Activated naive CD4-positive, alpha-beta T cell treated with anti-CD3 and anti-CD28 coated beads for 36 hours (primary cell): ENCODE measurements around the gene MOB1A. TPM values are rescaled to one million over a fixed set of nuclear protein-coding genes. Genes with fewer than 3 reads are reported as not detected.
"Not testable (repeated sequence)": the region's sequence is repeated elsewhere in the genome, so short reads cannot be mapped to it uniquely, and the experiment has no call there.

Experiments
- CTCF ChIA-PET: fragments of 350-600 bp; sonication (Branson Sonifier 250); formaldehyde crosslinking; loops from one replicate; lab custom pipeline; 2021; ENCODE audit warnings: antibody characterized with exemption; lab: Charles Lee
- DNase-seq: peaks from one replicate; pipeline ENCODE4 v3.0.0-alpha.2; 2020
- H3K27ac Mint-ChIP-seq: one replicate; pipeline ENCODE4 v1.8.0; 2021; ENCODE audit warnings: mild to moderate bottlenecking, mixed read lengths
- H3K27me3 Mint-ChIP-seq: one replicate; pipeline ENCODE4 v1.8.0; 2021; ENCODE audit warnings: low read depth, mixed read lengths
- H3K36me3 Mint-ChIP-seq: one replicate; pipeline ENCODE4 v1.8.0; 2021; ENCODE audit warnings: low read depth, mixed read lengths
- H3K4me1 Mint-ChIP-seq: one replicate; pipeline ENCODE4 v1.8.0; 2021; ENCODE audit warnings: low read depth, mixed read lengths
- H3K4me3 Mint-ChIP-seq: one replicate; pipeline ENCODE4 v1.8.0; 2021; ENCODE audit warnings: mild to moderate bottlenecking, moderate library complexity, mixed read lengths
- H3K9me3 Mint-ChIP-seq: one replicate; pipeline ENCODE4 v1.8.0; 2021; ENCODE audit warnings: mixed read lengths
- intact Hi-C: fragments of 100-400 bp; cut with micrococcal nuclease; formaldehyde crosslinking; loops from one replicate; pipeline ENCODE4 v1.15.1; 2023
- total RNA-seq, 2 experiments: library from RNA; stranded (reverse); gene quantifications; one replicate each; pipeline ENCODE4 v1.2.3, GENCODE V29; 2021

Gene MOB1A
- total RNA-seq, 2 experiments from 2014 or later, result 129 to 131 TPM

GRCh38 chr2:74197049-74197448, 18.4 kb upstream of the MOB1A start:
- Mint-ChIP-seq H3K36me3 (peaks cover 29% of the 10 kb centered on the region), H3K4me3 (peak overlapping the region; percentile 34), H3K9me3 (no peaks in the 10 kb centered on the region), H3K4me1 (peaks cover 25% of the 10 kb centered on the region), H3K27ac (peak overlapping the region; percentile 36), H3K27me3 (no peaks in the 10 kb centered on the region)
- intact Hi-C loops, result loop anchor here (5.0 kb wide), 1 partner anchor 210 kb away; no protein-coding TSS in a partner anchor
- CTCF ChIA-PET, result interaction anchor here (0.8 to 1.7 kb wide), 6 partner anchors 9 to 381 kb away, joined by 3 to 9 read pairs (median 4); partner anchors contain the start of gene MOB1A
- DNase-seq, result no peak

GRCh38 chr2:74194799-74195198, 16.1 kb upstream of the MOB1A start:
- H3K27ac Mint-ChIP-seq, result no peak overlapping the region
- peaks cover 10% of the 10 kb centered on the region for H3K4me1 Mint-ChIP-seq
- peaks cover 11% of the 10 kb centered on the region for H3K36me3 Mint-ChIP-seq
- no peak for DNase-seq
- no peak overlapping the region for H3K4me3 Mint-ChIP-seq
- intact Hi-C loops, result loop anchor here (5.0 kb wide), 1 partner anchor 207 kb away; no protein-coding TSS in a partner anchor
- CTCF ChIA-PET, result no interaction called here
- H3K27me3 Mint-ChIP-seq, result no peaks in the 10 kb centered on the region
- no peaks in the 10 kb centered on the region for H3K9me3 Mint-ChIP-seq

GRCh38 chr2:74191596-74192380, 13.1 kb upstream of the MOB1A start:
- H3K27ac Mint-ChIP-seq, result no peak overlapping the region
- CTCF ChIA-PET, result interaction anchor here (1.8 to 2.7 kb wide), 2 partner anchors 13 to 40 kb away, joined by 6 to 17 read pairs; partner anchors contain the start of gene MOB1A
- intact Hi-C loops, result no loop called here
- no peak for DNase-seq
- H3K27me3 Mint-ChIP-seq, result peaks cover 2% of the 10 kb centered on the region
- H3K9me3 Mint-ChIP-seq, result no peaks in the 10 kb centered on the region
- peaks cover 2% of the 10 kb centered on the region for H3K4me1 Mint-ChIP-seq
- H3K4me3 Mint-ChIP-seq, result no peak overlapping the region
- no peaks in the 10 kb centered on the region for H3K36me3 Mint-ChIP-seq

GRCh38 chr2:74188696-74189095, 10.0 kb upstream of the MOB1A start:
- H3K9me3 Mint-ChIP-seq, result no peaks in the 10 kb centered on the region
- no peak for DNase-seq
- H3K36me3 Mint-ChIP-seq, result no peaks in the 10 kb centered on the region
- H3K4me3 Mint-ChIP-seq, result no peak overlapping the region
- peaks cover 2% of the 10 kb centered on the region for H3K27me3 Mint-ChIP-seq
- H3K4me1 Mint-ChIP-seq, result peaks cover 17% of the 10 kb centered on the region
- CTCF ChIA-PET, result interaction anchor here (0.7 kb wide), 1 partner anchor 8 kb away, joined by 4 read pairs; no protein-coding TSS in a partner anchor
- no peak overlapping the region for H3K27ac Mint-ChIP-seq
- intact Hi-C loops, result no loop called here

GRCh38 chr2:74188018-74188601, 9.4 kb upstream of the MOB1A start:
- Mint-ChIP-seq H3K9me3 (no peaks in the 10 kb centered on the region), H3K27me3 (peaks cover 2% of the 10 kb centered on the region), H3K4me3 (no peak overlapping the region), H3K27ac (no peak overlapping the region), H3K36me3 (no peaks in the 10 kb centered on the region), H3K4me1 (peaks cover 17% of the 10 kb centered on the region)
- CTCF ChIA-PET, result interaction anchor here (0.7 to 1.1 kb wide), 3 partner anchors 9 to 11 kb away, joined by 3 to 4 read pairs (median 4); partner anchors contain the start of genes MOB1A and MTHFD2
- DNase-seq, result no peak
- intact Hi-C loops, result no loop called here

- H3K27me3 Mint-ChIP-seq, CTCF ChIA-PET, H3K9me3 Mint-ChIP-seq, H3K36me3 Mint-ChIP-seq, H3K4me3 Mint-ChIP-seq, DNase-seq: not testable (repeated sequence)
- peaks cover 20% of the 10 kb centered on the region for H3K4me1 Mint-ChIP-seq
- intact Hi-C loops, result loop anchor here (1.0 kb wide), 2 partner anchors 8 to 12 kb away; partner anchors contain the start of genes MOB1A and MTHFD2
- H3K27ac Mint-ChIP-seq, result peak overlapping the region; percentile 87
Measured at GRCh38 chr2:74186706-74187105, 8.0 kb upstream of the MOB1A start.

GRCh38 chr2:74186038-74186437, 7.4 kb upstream of the MOB1A start:
- Mint-ChIP-seq H3K4me1 (peaks cover 23% of the 10 kb centered on the region), H3K27ac (peak overlapping the region; percentile 87), H3K36me3 (no peaks in the 10 kb centered on the region), H3K27me3 (peaks cover 2% of the 10 kb centered on the region), H3K9me3 (no peaks in the 10 kb centered on the region), H3K4me3 (no peak overlapping the region)
- CTCF ChIA-PET, result interaction anchor here (0.6 kb wide), 1 partner anchor 712 kb away, joined by 4 read pairs; no protein-coding TSS in a partner anchor
- intact Hi-C loops, result loop anchor here (1.0 kb wide), 2 partner anchors 8 to 12 kb away; partner anchors contain the start of genes MOB1A and MTHFD2
- DNase-seq, result peak; percentile 84

GRCh38 chr2:74183878-74184277, 5.2 kb upstream of the MOB1A start:
- Mint-ChIP-seq H3K4me3 (no peak overlapping the region), H3K36me3 (no peaks in the 10 kb centered on the region), H3K27ac (no peak overlapping the region), H3K9me3 (no peaks in the 10 kb centered on the region), H3K27me3 (no peaks in the 10 kb centered on the region), H3K4me1 (peaks cover 27% of the 10 kb centered on the region)
- intact Hi-C loops, result no loop called here
- no peak for DNase-seq
- CTCF ChIA-PET, result interaction anchor here (0.8 to 1.0 kb wide), 3 partner anchors 10 to 16 kb away, joined by 3 to 5 read pairs (median 3); partner anchors contain the start of gene MTHFD2

GRCh38 chr2:74181739-74182138, 3.1 kb upstream of the MOB1A start:
- Mint-ChIP-seq H3K4me1 (peaks cover 33% of the 10 kb centered on the region), H3K4me3 (no peak overlapping the region), H3K27ac (no peak overlapping the region), H3K9me3 (no peaks in the 10 kb centered on the region), H3K36me3 (peaks cover 6% of the 10 kb centered on the region), H3K27me3 (no peaks in the 10 kb centered on the region)
- CTCF ChIA-PET, result interaction anchor here (0.5 to 0.7 kb wide), 3 partner anchors 19 to 620 kb away, joined by 3 to 5 read pairs (median 5); no protein-coding TSS in a partner anchor
- intact Hi-C loops, result no loop called here
- DNase-seq, result peak; percentile 13

GRCh38 chr2:74179063-74179865, 585 bp upstream of the MOB1A start:
- Mint-ChIP-seq H3K36me3 (peaks cover 14% of the 10 kb centered on the region), H3K4me1 (peaks cover 43% of the 10 kb centered on the region), H3K27me3 (no peaks in the 10 kb centered on the region), H3K9me3 (no peaks in the 10 kb centered on the region), H3K4me3 (peak overlapping the region; percentile 84), H3K27ac (peak overlapping the region; percentile 86)
- peak; percentile 9 for DNase-seq
- intact Hi-C loops, result loop anchor here (2.0 kb wide), 1 partner anchor 276 kb away; the partner anchor contains the start of gene INO80B
- CTCF ChIA-PET, result interaction anchor here (0.6 to 2.3 kb wide), 35 partner anchors 8 to 1490 kb away, joined by 3 to 17 read pairs (median 4); partner anchors contain the start of genes MTHFD2 and STAMBP

GRCh38 chr2:74177696-74178095, 983 bp downstream of the MOB1A start:
- peak overlapping the region; percentile 84 for H3K4me3 Mint-ChIP-seq
- no peaks in the 10 kb centered on the region for H3K9me3 Mint-ChIP-seq
- peak overlapping the region; percentile 86 for H3K27ac Mint-ChIP-seq
- H3K36me3 Mint-ChIP-seq, result peaks cover 16% of the 10 kb centered on the region
- intact Hi-C loops, result loop anchor here (1.0 to 2.0 kb wide), 7 partner anchors 9 to 440 kb away; partner anchors contain the start of genes BOLA3, INO80B, MTHFD2 and TPRKB
- CTCF ChIA-PET, result interaction anchor here (0.7 to 2.3 kb wide), 10 partner anchors 8 to 353 kb away, joined by 3 to 17 read pairs (median 7); partner anchors contain the start of genes MTHFD2 and STAMBP
- no peak for DNase-seq
- peaks cover 48% of the 10 kb centered on the region for H3K4me1 Mint-ChIP-seq
- H3K27me3 Mint-ChIP-seq, result no peaks in the 10 kb centered on the region
